HG03066 (cell line): ENCODE measurements around the gene FABP1.

Experiments
- ATAC-seq: cut with Tn5 transposase; IDR thresholded peaks from one replicate; pipeline ENCODE4 v1.9.1; 2021; ENCODE audit warnings: low read depth; ENCODE audit not compliant: unreplicated experiment

Gene FABP1

GRCh38 chr2:88139203-88139702, 11.4 kb upstream of the FABP1 start:
- ATAC-seq, result no peak

- no peak for ATAC-seq
These were observed 10.0 kb upstream of the FABP1 start for GRCh38 chr2:88137833-88138232.

- no peak for ATAC-seq
These were observed 9.0 kb upstream of the FABP1 start for GRCh38 chr2:88136817-88137216.

GRCh38 chr2:88133875-88134274, 6.0 kb upstream of the FABP1 start:
- no peak for ATAC-seq

- no peak for ATAC-seq
These were observed 4.1 kb upstream of the FABP1 start for GRCh38 chr2:88131999-88132368.

GRCh38 chr2:88131201-88131998, 3.5 kb upstream of the FABP1 start:
- no peak for ATAC-seq

- no peak for ATAC-seq
These were observed 1.6 kb upstream of the FABP1 start for GRCh38 chr2:88129313-88129959.

- ATAC-seq, result no peak
These were observed 921 bp upstream of the FABP1 start for GRCh38 chr2:88128654-88129312.

GRCh38 chr2:88127638-88127887, 299 bp downstream of the FABP1 start:
- no peak for ATAC-seq

GRCh38 chr2:88126772-88127637, 857 bp downstream of the FABP1 start:
- ATAC-seq, result no peak

- ATAC-seq, result no peak
These were observed 1.7 kb downstream of the FABP1 start for GRCh38 chr2:88125924-88126771.

- ATAC-seq, result no peak
These were observed 2.4 kb downstream of the FABP1 start for GRCh38 chr2:88125344-88125923.

- ATAC-seq, result no peak
These were observed 3.6 kb downstream of the FABP1 start for GRCh38 chr2:88123975-88124917.

GRCh38 chr2:88123164-88123974, 4.5 kb downstream of the FABP1 start:
- no peak for ATAC-seq

GRCh38 chr2:88122141-88122884, 5.5 kb downstream of the FABP1 start:
- ATAC-seq, result no peak

- no peak for ATAC-seq
These were observed 6.2 kb downstream of the FABP1 start for GRCh38 chr2:88121678-88122077.

- no peak for ATAC-seq
These were observed 9.9 kb downstream of the FABP1 start for GRCh38 chr2:88117973-88118372.
